ENCODE data around the gene PDZD2.

PDZD2 gene

GRCh38 chr5:31860726-31861433, 221.9 kb downstream of the PDZD2 start:
- no peak for DNase-seq

GRCh38 chr5:31861601-31862000, 222.7 kb downstream of the PDZD2 start:
- DNase-seq, result no peak

GRCh38 chr5:31863991-31864411, 225.1 kb downstream of the PDZD2 start:
- DNase-seq, result peak in 1 of 51 donors; percentile 40

GRCh38 chr5:31866166-31866565, 227.2 kb downstream of the PDZD2 start:
- no peak for DNase-seq

- DNase-seq, result no peak
Measured at GRCh38 chr5:31867219-31867618, 228.3 kb downstream of the PDZD2 start.

- DNase-seq, result no peak
Measured at GRCh38 chr5:31880449-31880848, 241.5 kb downstream of the PDZD2 start.

GRCh38 chr5:31884896-31885295, 246.0 kb downstream of the PDZD2 start:
- DNase-seq, result no peak

- peak in 23 of 51 donors; percentile 4 to 77 (median 19) for DNase-seq
Measured at GRCh38 chr5:31886206-31886605, 247.3 kb downstream of the PDZD2 start.

- DNase-seq, result peak in 24 of 51 donors; percentile 7 to 89 (median 42)
Measured at GRCh38 chr5:31887556-31887955, 248.6 kb downstream of the PDZD2 start.

- no peak for DNase-seq
Measured at GRCh38 chr5:31888564-31888963, 249.6 kb downstream of the PDZD2 start.

GRCh38 chr5:31889001-31889561, 250.2 kb downstream of the PDZD2 start:
- DNase-seq, result peak in 1 of 51 donors; percentile 47

GRCh38 chr5:31890046-31890445, 251.1 kb downstream of the PDZD2 start:
- no peak for DNase-seq

- DNase-seq, result peak in 15 of 51 donors; percentile 3 to 50 (median 20)
Measured at GRCh38 chr5:31894141-31894540, 255.2 kb downstream of the PDZD2 start.

GRCh38 chr5:31895199-31895820, 256.4 kb downstream of the PDZD2 start:
- DNase-seq, result no peak

GRCh38 chr5:31898036-31898632, 259.2 kb downstream of the PDZD2 start:
- DNase-seq, result peak in 1 of 51 donors; percentile 4

- DNase-seq, result no peak
Measured at GRCh38 chr5:31900296-31900865, 261.4 kb downstream of the PDZD2 start.

GRCh38 chr5:31901807-31902530, 263.0 kb downstream of the PDZD2 start:
- no peak for DNase-seq

- no peak for DNase-seq
Measured at GRCh38 chr5:31908396-31908795, 269.5 kb downstream of the PDZD2 start.

- DNase-seq, result no peak
Measured at GRCh38 chr5:31909073-31909472, 270.1 kb downstream of the PDZD2 start.

- peak in 39 of 51 donors; percentile 11 to 83 (median 60) for DNase-seq
Measured at GRCh38 chr5:31911291-31912265, 272.6 kb downstream of the PDZD2 start.

Measured in hypothalamus (tissue), 51 donors.